Stimulated activated CD8-positive, alpha-beta memory T cell treated with anti-CD3 and anti-CD28 coated beads, Interleukin-4, amount 100 ng/mL, for 1 hour (primary cell): ENCODE data around the gene THY1.
"Not testable (repeated sequence)": the region's sequence is repeated elsewhere in the genome, so short reads cannot be mapped to it uniquely, and the experiment has no call there.

Source experiments
- DNase-seq, 2 donors: peaks; one replicate each; pipeline ENCODE4 v3.0.0-alpha.2; 2020; ENCODE audit warnings: low read depth in 2 of 2, low spot score in 1 of 2

The THY1 gene

DNA sequence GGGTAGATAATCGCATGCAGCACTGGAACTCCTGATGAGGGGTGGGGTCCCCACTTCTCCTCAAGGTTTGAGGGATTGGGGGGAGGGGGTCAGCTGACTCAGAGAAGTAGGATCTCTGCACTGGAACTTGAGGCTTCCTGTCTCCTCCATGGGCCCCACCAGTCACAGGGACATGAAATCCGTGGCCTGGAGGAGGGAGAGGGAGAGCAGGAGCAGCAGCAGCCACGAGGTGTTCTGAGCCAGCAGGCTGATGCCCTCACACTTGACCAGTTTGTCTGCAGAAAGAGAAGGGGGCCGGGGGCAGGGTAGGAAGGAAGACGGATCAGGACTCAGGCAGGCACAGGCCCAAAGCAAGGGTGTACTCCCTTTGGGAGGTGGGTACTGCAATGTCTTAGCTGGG, 3.7 kb downstream of the THY1 start:
- DNase-seq, result no peak

DNA sequence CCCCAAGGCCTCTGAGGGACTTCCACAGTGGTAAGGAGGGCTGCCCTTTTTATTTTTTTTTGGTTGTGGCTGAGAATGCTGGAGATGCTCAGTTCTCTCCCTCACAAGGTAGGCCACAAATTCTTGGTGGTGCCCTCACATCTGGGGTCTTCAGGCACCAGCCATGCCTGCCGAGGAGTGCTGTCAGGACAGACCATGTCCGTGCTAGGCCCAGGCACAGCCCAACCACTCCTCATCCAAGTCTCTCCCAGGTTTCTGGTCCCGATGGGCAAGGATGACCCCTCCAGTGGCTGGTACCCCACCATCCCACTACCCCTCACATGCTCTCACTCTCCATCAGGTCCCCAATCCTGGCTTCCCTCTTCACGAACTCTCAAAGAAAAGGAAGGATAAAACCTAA, 4.2 kb downstream of the THY1 start:
- DNase-seq, result no peak

DNA sequence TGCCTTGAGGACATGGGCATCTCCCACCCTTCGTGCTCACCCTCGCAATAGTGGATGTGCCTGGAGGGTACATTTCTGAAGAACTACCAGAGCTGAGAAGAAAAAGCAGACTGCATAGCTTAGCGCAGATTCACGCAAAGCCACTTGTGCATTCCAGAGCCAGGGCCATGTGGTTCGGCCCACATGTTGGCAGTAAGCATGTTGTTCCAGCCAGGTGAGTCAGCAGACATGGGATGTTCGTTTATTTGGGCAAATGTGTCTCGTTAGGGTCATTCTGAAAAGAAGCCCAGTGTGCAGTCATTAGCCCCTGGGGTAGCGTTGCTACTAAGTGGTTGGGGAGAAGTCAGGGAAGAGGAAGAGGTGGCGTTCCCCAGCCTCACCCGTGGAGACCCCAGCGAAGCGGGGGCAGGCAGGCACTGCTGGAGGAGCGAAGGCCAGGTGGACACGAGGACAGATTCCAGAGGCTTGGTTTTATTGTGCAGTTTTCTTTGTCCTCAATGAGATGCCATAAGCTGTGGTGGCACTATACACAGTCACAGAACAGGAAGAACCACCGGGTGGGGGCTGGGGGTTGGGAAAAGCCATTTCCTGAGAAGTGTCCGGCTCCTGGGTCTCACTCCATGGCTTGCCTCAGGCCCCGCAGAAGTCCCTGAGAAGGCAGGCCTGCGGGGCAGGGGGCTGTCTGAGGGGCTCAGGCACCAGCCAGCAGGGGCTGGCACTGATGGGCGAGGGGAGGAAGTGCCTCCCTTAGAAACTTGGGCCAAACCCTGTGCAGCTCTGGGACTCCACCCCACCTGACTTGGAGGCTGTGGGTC, 5.0 kb downstream of the THY1 start:
- no peak for DNase-seq

DNA sequence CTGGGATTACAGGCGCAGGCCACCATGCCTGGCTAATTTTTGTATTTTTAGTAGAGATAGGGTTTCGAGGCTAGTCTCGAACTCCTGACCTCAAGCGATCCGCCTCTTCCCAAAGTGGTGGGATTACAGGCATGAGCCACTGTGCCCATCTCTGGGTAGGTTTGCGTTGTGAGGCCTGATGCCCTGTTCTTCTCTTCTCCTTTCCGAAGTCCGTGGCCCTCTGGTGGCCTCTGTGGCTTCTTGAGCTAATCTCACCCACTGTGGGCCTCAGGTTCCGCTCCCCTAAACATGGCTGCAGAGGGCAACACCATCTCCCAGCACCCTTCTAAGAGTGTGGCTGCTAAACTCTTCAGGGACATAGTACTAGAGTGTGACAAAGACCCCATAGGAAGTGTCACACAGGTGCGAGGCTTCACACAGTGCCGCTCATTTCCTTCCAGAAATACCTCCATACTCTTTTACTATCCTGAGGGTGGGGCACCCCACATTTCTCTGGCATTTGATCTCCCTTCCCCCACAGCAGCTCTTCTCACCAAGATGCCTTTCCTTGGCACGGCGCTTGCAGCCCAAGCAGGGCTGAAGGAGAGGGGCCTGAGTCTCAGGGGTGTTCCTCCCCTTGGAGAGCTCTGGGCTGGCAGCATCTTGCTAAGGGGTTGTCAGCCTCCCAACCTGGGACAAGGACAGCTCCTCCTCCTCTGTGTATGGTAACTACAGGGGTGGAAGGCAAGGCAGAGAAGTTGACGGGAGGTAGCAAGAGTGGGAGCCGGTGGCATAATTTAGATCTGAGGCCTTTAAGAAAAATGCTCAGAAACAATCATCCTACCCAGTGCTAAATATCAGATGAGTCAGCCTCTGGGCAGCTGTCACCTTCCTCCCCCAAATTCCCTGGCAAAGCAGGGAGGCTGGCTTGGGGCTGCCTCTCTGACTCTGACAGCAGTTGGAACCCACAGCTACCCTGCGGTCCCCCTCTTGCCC, 6.1 kb downstream of the THY1 start:
- no peak for DNase-seq

DNA sequence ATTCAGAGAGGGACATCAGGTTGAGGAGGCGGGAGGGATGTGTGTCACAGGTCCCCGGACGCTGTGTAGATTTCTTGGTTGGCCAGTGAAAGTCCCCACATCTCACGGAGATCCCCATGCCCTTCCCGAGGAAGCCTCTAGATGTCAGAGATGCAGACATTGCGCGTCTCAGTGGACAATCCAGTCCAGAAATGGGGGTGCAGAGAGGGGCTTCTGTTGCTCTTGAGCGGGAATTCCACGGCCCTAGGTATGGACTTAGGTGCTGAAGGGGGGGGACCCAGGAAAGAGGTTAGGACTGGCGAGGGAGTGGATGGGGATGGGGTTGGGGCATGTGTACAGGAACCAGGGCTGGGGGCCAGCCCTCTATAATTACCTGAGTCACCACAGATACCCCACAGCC, 7.0 kb downstream of the THY1 start:
- no peak for DNase-seq

DNA sequence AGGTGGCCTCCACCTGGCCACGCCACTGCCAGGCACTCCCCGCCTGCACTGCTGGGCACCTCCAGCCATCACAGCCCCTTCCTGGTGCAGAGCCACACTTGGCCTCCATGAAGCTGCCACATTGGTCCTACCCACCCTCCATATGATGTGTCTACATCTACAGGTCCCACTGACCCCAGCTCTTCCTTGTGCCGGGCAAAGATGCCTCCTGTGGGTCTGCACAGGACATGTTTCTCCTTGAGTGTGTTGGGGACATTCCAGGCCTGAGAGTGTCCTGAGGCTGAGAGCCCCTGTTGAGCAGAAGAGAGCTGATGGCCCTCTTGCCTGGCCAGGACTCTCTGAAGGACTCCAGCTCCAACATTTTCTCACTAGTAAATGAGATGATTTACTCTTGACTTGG, 7.5 kb downstream of the THY1 start:
- no peak for DNase-seq

DNA sequence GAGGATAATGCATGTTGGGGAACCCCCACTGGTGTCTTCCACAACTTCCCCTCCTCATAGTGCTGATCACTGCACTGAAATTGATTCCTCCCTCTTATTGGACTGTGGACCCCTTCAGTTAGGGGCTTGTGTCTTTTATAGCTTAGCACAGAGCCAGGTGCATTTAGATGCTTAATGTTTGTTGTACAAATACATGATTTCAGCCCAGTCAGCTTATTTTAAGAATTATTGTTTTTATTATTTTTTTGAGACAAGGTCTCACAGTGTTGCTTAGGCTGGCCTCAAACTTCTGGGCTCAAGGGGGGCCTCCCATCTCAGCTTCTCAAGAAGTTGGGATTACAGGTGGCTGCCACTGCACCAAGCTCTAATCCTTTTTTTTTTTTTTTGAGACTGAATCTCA, 8.2 kb downstream of the THY1 start:
- no peak for DNase-seq

DNA sequence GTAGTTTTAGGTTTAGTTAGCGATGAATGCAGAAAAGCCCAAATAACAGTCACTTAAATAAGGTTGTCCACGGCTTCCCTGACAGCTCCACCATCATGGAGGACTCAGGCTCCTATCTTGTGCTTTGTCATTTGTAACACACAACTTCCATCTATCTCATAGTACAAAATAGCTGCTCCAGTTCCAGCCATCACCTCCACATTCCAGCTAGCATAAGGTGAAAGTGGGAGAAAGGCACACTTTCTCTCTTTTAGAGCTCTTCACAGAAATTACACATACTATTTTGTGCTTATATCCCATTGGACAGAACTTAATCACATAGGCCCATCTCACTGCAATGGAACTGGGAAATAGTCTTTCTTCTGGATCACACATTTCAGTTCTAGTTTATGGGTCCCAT, 8.7 kb downstream of the THY1 start:
- DNase-seq, result no peak

DNA sequence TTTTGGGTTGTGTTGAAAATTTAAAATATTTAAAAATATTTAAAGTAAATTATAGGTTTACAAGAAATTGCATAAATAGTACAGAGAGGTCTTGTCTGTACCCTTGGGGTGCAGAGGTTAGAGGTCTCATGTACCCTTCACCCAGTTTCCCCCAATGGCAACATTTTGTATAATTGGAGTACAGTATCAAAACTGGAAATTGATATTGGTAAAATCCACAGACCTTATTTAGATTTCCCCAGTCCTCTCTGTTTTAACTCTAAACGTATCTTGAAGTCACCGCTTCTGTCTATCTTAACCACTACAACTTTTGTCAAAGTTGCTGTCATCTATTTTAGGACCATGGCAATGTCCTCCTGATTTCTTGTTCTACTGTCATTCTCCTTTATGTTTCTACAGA, 10.9 kb downstream of the THY1 start:
- no peak for DNase-seq

DNA sequence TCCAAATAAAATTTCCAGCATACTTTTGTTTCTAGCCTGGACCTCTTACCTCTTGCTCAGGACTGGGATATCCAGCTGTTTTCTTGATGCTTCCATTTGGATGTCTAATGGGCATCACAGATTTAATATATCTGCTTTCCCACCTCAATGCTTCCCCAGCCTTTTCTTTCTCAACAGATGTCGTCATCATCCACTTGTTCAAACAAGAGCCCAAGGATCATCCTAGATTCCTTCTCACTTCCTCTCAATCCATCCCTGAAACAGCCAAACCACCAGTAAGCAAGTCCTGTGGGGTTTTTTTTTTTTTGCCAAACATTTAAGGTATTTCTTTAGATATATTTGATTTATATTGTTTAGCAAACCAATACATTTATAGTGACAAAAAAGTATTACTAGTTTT, 12.5 kb downstream of the THY1 start:
- DNase-seq, result no peak

DNA sequence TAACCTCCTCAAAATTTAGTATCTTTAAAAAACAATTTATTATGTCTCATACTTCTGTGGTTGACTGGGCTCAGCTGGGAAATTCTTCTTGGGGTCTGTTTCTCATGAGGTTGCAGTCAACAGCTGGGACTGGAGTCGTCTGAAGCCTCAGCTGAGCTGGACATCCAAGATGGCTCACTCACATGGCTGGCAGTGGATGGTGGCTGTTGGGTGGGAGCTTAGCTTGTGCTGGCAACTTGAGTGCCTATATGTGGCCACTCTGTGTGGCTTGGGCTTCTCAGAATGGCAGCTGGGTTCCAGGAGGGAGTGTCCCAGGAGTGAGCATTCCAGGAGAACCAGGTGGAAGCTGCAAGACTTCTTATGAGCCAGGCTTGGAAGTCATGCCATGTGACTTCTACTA, 13.2 kb downstream of the THY1 start:
- no peak for DNase-seq

DNA sequence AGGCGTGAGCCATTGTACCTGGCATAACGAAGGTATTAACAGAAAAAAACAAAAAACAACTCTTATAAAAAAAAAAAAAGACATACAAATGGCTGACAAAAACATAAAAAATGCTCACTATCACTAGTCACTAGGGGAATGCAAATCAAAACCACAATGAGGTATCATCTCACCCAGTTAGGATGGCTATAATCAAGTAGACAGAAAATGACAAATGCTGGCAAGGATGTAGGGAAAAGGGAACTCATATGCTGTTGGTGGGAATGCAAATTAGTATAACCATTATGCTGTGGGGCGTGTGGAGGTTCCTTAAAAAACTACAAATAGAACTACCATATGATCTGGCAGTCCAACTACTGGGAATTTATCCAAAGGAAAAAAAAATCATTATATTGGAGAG, 17.0 kb downstream of the THY1 start:
- no peak for DNase-seq

DNA sequence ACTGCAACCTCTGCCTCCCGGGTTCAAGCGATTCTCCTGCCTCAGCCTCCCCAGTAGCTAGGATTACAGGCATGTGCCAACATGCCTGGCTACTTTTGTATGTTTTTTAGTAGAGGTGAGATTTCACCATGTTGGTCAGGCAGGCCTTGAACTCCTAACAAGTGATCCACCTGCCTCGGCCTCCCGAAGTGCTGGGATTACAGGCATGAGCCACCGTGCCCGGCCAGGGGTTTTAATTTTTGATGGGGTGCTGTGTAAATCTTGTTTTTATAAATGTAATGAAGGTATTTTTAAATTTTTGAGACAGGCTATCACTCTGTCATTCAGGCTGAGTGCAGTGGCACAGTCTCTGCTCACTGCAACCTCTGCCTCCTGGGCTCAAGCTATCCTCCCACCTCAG, 17.5 kb downstream of the THY1 start:
- DNase-seq, result not testable (repeated sequence)

DNA sequence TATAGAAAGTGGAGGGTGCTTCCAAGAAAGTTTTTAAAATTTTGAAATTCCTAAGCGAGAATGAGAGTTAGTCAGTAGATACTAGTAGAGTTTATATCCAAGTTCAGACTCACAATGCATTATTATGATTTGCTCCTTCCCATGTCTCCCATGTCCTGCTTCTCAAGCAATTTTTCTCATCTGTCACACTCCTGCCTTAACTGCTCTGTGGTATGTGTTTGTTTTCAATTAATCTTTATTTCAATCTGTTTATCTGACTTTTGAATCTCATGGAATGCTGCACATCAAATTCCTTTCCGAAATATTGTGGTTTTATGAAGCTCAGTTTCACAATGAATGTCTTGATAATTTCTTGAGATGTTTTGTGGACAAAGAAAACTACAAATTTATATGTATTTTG, 18.1 kb downstream of the THY1 start:
- no peak for DNase-seq

DNA sequence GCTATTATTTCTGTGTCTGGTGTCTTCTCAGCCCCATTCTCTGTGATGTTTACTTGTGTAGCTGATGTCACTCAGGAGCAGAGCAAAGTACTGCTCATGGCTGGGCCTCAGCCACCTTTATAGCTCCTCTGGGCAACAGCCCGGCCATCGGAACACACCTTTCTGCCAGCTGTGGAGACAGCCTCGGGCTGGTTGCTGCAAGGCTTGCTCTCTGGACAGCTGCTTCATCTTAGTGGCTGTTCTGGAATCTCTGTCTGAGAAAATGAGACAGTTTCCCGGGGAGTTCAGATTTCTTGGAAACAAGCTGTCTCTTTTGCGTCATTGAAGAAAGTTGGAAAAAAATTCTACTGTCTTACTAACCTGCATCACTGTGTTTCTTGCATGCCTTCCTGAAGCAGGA, 20.0 kb downstream of the THY1 start:
- DNase-seq, result no peak

DNA sequence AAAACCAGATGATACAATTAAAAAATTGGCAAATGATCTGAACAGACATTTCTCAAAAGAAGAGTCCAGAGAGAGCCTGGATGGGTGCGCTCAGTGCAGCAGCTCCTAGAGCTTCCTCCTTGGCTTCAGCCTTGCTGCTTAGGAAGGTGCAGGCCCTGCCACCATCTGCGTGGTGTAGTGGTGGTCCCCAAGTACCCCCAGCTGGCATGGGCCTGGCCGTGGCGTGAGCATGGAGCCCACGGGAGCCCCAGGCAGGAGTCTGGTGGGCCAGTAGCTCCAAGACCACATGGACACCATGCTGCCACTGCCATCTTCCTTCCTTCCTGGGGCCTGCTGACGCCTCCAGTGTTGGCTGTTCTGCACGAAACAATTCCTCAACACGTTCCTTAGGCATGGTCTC, 20.5 kb downstream of the THY1 start:
- no peak for DNase-seq

DNA sequence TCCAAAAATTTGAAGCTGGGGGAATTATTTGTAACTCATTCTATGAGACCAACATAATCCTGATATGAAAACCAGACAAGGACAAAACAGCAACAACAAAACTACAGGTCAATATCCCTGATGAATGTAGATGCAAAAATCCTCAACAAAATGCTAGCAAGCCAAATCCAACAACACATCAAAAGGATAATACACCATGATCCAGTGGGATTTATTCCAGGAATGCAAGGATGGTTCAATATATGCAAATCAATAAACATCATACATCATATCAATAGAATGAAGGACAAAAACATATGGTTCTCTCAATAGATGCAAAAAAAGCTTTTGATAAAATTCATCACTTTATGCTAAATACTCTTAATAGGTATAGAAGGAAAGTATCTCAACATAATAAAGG, 22.1 kb downstream of the THY1 start:
- DNase-seq, result no peak

DNA sequence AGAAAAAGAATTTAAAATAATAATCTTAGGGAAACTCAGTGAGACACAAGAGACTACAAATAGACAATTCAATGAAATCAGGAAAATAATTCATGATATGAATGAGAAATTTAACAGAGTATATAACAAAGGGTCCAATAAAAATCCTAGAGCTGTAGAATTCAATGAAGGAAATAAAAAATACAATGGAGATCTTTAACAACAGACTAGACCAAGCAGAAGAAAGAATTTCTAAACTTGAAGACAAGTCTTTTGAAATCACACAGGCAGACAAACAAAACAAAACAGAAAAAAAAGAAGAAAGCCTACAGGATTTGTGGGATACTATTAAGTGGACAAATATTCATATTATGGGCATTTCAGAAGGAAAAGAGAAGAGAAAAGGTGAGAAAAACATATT, 25.2 kb downstream of the THY1 start:
- DNase-seq, result no peak

DNA sequence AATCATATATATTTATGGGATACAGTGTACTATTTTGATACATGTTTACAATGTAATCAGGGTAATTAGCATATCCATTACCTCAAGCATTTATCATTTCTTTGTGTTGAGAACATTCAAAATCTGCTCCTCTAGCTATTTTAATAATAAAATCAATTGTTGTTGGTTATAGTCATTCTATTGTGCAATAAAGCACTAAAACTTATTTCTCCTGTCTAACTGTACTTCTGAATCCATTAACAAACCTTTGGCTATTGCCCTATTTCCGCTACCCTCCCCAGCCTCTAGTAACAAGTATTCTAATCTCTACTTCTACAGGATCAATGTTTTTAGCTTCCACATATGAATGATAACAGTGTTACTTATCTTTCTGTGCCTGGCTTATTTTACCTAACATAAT, 26.1 kb downstream of the THY1 start:
- no peak for DNase-seq

DNA sequence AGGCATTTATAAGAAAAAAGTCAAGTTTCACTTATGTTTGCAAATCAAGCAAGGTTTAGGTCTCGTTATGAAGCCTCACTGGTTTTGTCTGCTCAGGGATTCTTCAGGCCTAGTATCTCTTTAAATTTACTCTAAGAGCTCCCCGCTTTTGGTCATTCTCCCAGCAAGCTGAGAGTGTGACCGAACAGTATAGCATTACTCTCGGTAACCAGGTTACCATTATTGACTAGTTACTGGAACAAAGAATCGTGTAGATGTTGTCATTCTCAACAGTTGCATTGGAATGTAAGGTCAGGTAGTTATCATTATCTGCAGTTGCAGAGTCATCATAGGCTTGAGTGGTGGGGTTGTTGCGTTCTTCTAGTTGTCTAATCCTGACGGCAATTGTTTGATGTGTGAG, 31.7 kb downstream of the THY1 start:
- no peak for DNase-seq

DNA sequence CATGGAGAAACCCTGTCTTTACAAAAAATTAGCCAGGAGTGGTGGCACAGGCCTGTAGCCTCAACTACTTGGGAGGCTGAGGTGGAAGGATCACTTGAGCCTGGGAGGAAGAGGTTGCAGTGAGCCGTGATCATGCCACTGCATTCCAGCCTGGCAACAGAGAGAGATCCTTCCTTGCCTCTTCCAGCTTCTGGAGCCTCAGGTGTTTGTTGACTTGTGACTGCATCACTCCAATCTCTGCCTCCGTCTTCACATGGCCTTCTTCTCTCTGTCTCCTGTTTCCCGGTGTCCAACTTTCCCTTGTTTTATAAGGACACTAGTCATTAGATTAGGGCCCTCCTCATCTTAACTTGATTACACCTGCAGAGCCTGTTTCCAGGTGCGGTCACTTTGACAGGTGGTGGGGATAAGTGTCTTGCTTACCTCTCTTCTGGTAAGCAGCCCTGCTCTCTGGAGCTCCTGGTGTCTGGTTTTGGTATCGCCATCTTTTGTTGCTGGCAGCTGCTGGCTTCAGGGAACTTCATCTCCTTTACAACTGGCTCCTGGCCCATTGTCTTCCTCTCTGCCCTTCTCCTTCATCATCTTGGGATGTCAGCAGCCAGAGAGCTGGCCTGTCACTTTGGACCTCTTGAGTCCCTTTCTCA, 33.2 kb downstream of the THY1 start:
- no peak for DNase-seq

DNA sequence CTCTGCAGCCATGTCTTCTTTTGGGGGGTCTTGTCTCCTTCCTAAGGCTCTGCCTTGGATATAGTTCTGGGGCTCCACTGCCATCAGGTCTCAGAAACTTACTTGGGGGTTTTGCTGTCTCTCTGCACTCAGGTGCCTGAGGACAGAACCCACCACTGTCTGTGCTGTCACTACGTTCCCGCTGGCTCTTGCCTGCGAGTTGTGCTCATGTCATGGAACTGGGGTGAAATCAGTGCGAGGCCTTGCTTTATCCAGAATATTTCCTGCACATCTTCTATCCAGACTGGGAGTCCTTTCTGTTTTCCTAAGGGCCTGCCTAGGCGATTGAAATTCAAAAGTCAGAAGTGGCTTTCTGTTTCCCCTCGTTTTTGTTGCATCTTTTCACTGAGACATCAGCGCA, 34.9 kb downstream of the THY1 start:
- DNase-seq, result no peak
